ENCODE data around the gene EFHC1. TPM values are rescaled to one million over a fixed set of nuclear protein-coding genes. Genes with fewer than 3 reads are reported as not detected.
"Not testable (repeated sequence)": the region's sequence is repeated elsewhere in the genome, so short reads cannot be mapped to it uniquely, and the experiment has no call there.

The EFHC1 gene
- 8.7 TPM for polyA plus RNA-seq (2012; ENCODE audit: missing spikeins)

- FAIRE-seq (peak; percentile 99), DNase-seq (ENCODE audit: insufficient read length) (peak; percentile 70)
- TF ChIP-seq POLR2A (IDR thresholded peaks at IDR 0.05; ENCODE audit: low read depth, low read length), result peak; percentile 88
- peak; percentile 72; the same call in 1 of the 2 replicates for TF ChIP-seq TAF1 (IDR thresholded peaks at IDR 0.05; ENCODE audit: borderline replicate concordance, low read depth, low read length)
- peak; percentile 86 for TF ChIP-seq POLR2AphosphoS5 (IDR thresholded peaks at IDR 0.05; ENCODE audit: low read depth, low read length)
Observed at GRCh38 chr6:52419809-52420667, at the start of gene EFHC1. EFHC1 (plus strand) TSS chr6:52420342; CDS start chr6:52420411, 69 bp downstream.

GRCh38 chr6:52371656-52372191 lies 48.4 kb upstream of the EFHC1 start:
- FAIRE-seq, result no peak
- TF ChIP-seq TAF1 (IDR thresholded peaks at IDR 0.05; ENCODE audit: borderline replicate concordance, low read depth, low read length), result no peak
- no peak for TF ChIP-seq POLR2A (IDR thresholded peaks at IDR 0.05; ENCODE audit: low read depth, low read length)
- no peak for TF ChIP-seq POLR2AphosphoS5 (IDR thresholded peaks at IDR 0.05; ENCODE audit: low read depth, low read length)
- no peak for DNase-seq (ENCODE audit: insufficient read length)

GRCh38 chr6:52373151-52373690 lies 46.9 kb upstream of the EFHC1 start:
- TF ChIP-seq POLR2A (IDR thresholded peaks at IDR 0.05; ENCODE audit: low read depth, low read length) (no peak), POLR2AphosphoS5 (IDR thresholded peaks at IDR 0.05; ENCODE audit: low read depth, low read length) (no peak), TAF1 (IDR thresholded peaks at IDR 0.05; ENCODE audit: borderline replicate concordance, low read depth, low read length) (no peak)
- no peak for FAIRE-seq
- DNase-seq (ENCODE audit: insufficient read length), result no peak

GRCh38 chr6:52374247-52374646 lies 45.9 kb upstream of the EFHC1 start:
- FAIRE-seq (no peak), DNase-seq (ENCODE audit: insufficient read length) (no peak)
- TF ChIP-seq POLR2A (IDR thresholded peaks at IDR 0.05; ENCODE audit: low read depth, low read length) (no peak), TAF1 (IDR thresholded peaks at IDR 0.05; ENCODE audit: borderline replicate concordance, low read depth, low read length) (no peak), POLR2AphosphoS5 (IDR thresholded peaks at IDR 0.05; ENCODE audit: low read depth, low read length) (no peak)

GRCh38 chr6:52375780-52376556 lies 44.2 kb upstream of the EFHC1 start:
- no peak for DNase-seq (ENCODE audit: insufficient read length)
- peak; percentile 81 for FAIRE-seq
- TF ChIP-seq TAF1 (IDR thresholded peaks at IDR 0.05; ENCODE audit: borderline replicate concordance, low read depth, low read length) (no peak), POLR2A (IDR thresholded peaks at IDR 0.05; ENCODE audit: low read depth, low read length) (no peak), POLR2AphosphoS5 (IDR thresholded peaks at IDR 0.05; ENCODE audit: low read depth, low read length) (no peak)

GRCh38 chr6:52376763-52377162 lies 43.4 kb upstream of the EFHC1 start:
- TF ChIP-seq TAF1 (IDR thresholded peaks at IDR 0.05; ENCODE audit: borderline replicate concordance, low read depth, low read length) (no peak), POLR2AphosphoS5 (IDR thresholded peaks at IDR 0.05; ENCODE audit: low read depth, low read length) (no peak), POLR2A (IDR thresholded peaks at IDR 0.05; ENCODE audit: low read depth, low read length) (no peak)
- FAIRE-seq (peak; percentile 9), DNase-seq (ENCODE audit: insufficient read length) (no peak)

- no peak for DNase-seq (ENCODE audit: insufficient read length)
- TF ChIP-seq TAF1 (IDR thresholded peaks at IDR 0.05; ENCODE audit: borderline replicate concordance, low read depth, low read length) (no peak), POLR2AphosphoS5 (IDR thresholded peaks at IDR 0.05; ENCODE audit: low read depth, low read length) (no peak), POLR2A (IDR thresholded peaks at IDR 0.05; ENCODE audit: low read depth, low read length) (no peak)
- FAIRE-seq, result no peak
Observed at GRCh38 chr6:52377538-52378221, 42.5 kb upstream of the EFHC1 start.

- DNase-seq (ENCODE audit: insufficient read length) (no peak), FAIRE-seq (no peak)
- no peak for TF ChIP-seq TAF1 (IDR thresholded peaks at IDR 0.05; ENCODE audit: borderline replicate concordance, low read depth, low read length)
- no peak for TF ChIP-seq POLR2AphosphoS5 (IDR thresholded peaks at IDR 0.05; ENCODE audit: low read depth, low read length)
- no peak for TF ChIP-seq POLR2A (IDR thresholded peaks at IDR 0.05; ENCODE audit: low read depth, low read length)
Observed at GRCh38 chr6:52381249-52381648, 38.9 kb upstream of the EFHC1 start.

GRCh38 chr6:52384145-52384766 lies 35.9 kb upstream of the EFHC1 start:
- DNase-seq (ENCODE audit: insufficient read length), result no peak

GRCh38 chr6:52385074-52385473 lies 35.1 kb upstream of the EFHC1 start:
- no peak for TF ChIP-seq TAF1 (IDR thresholded peaks at IDR 0.05; ENCODE audit: borderline replicate concordance, low read depth, low read length)
- TF ChIP-seq POLR2AphosphoS5 (IDR thresholded peaks at IDR 0.05; ENCODE audit: low read depth, low read length), result no peak
- no peak for TF ChIP-seq POLR2A (IDR thresholded peaks at IDR 0.05; ENCODE audit: low read depth, low read length)
- FAIRE-seq (no peak), DNase-seq (ENCODE audit: insufficient read length) (no peak)

More at GRCh38 chr6:52384145-52384766, 35.9 kb upstream of the EFHC1 start:
- FAIRE-seq, result no peak
- TF ChIP-seq POLR2AphosphoS5 (IDR thresholded peaks at IDR 0.05; ENCODE audit: low read depth, low read length) (no peak), TAF1 (IDR thresholded peaks at IDR 0.05; ENCODE audit: borderline replicate concordance, low read depth, low read length) (no peak)

GRCh38 chr6:52388119-52388518 lies 32.0 kb upstream of the EFHC1 start:
- FAIRE-seq, result not testable (repeated sequence)

More at GRCh38 chr6:52388119-52388518, 32.0 kb upstream of the EFHC1 start:
- DNase-seq (ENCODE audit: insufficient read length), result not testable (repeated sequence)

Measured in GM12892 (cell line).